OCI-M1 (cell line): ENCODE data around the gene EEF2K.
"Not testable (repeated sequence)": the region's sequence is repeated elsewhere in the genome, so short reads cannot be mapped to it uniquely, and the experiment has no call there.

ENCODE experiments used
- DNase-seq: peaks from one replicate; lab custom pipeline; 2025; lab: John Stamatoyannopoulos, UW

Gene EEF2K

GRCh38 chr16:22296225-22297113, 90.4 kb downstream of the EEF2K start:
- DNase-seq = peak; percentile 59

DNA sequence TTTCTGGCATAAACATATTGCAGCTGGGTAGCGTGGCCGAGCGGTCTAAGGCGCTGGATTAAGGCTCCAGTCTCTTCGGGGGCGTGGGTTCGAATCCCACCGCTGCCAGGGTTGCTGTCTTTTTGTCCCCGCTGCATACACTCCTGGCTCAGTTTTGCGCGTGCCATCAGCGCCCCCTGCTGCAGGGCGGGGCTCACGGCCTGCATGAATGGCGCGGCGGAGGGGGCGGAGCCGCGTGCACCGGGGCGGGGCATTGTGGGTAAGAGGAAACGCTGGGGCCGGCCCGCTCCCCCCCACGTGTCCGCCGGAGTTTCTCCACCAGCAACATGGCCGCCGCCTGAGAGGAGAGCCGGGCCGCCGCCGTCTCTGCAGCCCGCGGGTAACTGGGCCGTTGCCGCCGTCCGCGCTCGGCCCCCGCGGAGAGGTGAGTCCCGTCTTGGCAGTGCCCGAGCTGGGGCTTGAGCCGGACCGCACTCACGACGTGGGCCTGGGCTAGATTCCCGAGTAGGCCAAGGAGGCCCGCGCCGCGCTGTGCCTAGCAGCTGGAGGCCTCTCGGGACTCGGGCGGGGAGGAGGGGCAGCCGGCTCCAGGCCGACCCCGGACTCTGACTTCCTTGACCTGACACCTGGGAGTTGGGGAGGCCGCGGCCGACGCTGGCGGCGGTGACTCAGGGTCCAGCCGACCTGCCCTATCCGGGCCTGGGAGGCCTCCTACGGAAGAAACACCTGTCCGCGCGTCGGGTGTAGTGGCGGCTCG, 91.2 kb downstream of the EEF2K start, which contains the start of gene POLR3E:
POLR3E (plus strand) TSS at position 296 of the 757 bp plus-strand sequence. CDS start 5,560 bp downstream, outside the sequence.
- DNase-seq = peak; percentile 99

GRCh38 chr16:22297871-22298733, 92.0 kb downstream of the EEF2K start:
- peak; percentile 97 for DNase-seq

GRCh38 chr16:22299036-22299435, 93.0 kb downstream of the EEF2K start:
- DNase-seq = no peak

DNA sequence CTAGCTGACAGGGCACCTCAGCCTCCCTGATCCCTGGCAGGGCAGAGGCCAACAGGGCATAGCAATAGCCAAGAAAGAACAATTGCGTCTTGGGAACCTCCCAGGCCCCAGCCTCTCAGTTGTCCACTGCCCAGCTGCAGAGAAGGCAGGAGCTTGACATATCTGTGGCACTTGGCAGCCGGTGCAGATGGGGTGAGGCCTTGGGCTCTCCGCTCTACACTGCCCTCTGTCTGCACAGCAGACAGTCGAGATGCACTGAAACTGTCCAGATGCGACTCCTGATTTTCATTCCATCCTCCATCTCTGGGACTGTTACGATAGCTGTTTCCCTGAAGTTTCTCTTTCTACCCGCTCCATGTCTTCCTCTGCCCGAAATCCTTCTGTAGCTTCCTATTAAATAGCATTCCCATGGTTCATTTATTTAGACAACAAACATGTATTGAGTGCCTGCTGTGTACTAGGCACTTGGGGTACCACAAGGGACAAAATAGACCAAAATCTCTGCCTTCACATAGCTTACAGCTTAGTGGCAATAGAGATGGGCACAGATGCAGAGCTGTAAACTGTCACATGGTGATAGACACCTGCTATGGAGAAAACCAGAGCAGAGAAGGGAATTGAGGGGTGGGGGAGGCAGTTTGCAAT, 94.5 kb downstream of the EEF2K start:
- DNase-seq = peak; percentile 50

GRCh38 chr16:22301423-22301822, 95.3 kb downstream of the EEF2K start:
- not testable (repeated sequence) for DNase-seq

- no peak for DNase-seq
Measured at GRCh38 chr16:22302776-22303363, 96.8 kb downstream of the EEF2K start.

DNA sequence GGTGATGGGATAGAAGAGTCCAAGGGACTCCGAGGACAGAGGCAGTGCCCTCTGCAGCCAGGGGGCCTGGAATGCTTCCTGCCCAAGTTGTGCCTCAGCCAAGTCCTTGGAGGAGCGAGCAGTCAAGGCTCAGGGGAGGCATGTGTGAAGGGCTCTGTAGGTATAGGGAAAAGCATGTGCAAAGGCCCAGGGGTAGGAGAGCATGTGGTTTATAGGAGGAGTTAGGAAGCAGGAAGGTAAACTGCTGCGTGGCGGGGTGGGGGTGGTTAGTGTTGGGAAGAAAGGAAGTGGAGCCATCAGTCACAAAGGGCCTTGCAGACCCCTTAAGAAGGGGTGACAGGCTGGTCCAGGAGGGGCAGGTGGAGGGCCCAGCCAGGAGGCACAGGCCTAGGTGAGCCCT, 98.3 kb downstream of the EEF2K start:
- no peak for DNase-seq

- no peak for DNase-seq
Measured at GRCh38 chr16:22306788-22307187, 100.7 kb downstream of the EEF2K start.

DNA sequence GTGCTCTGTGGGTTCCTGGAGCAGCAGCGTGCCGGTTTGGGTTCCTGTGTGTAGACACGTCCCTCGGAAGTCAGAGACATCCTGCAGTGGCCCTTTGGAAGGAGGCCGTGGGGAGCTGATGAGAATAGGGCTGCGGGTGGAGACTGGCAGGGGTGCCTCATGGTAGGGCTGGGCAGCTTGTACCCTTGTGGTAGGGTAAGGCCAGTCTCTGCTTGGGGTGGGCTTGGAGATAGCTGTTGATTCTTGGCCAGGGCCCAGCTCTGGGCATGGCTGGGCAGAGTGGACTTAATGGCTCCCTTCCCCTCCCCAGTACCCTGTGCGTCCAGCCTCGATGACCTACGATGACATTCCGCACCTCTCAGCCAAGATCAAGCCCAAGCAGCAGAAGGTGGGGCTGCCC, 101.8 kb downstream of the EEF2K start:
- DNase-seq = no peak

DNA sequence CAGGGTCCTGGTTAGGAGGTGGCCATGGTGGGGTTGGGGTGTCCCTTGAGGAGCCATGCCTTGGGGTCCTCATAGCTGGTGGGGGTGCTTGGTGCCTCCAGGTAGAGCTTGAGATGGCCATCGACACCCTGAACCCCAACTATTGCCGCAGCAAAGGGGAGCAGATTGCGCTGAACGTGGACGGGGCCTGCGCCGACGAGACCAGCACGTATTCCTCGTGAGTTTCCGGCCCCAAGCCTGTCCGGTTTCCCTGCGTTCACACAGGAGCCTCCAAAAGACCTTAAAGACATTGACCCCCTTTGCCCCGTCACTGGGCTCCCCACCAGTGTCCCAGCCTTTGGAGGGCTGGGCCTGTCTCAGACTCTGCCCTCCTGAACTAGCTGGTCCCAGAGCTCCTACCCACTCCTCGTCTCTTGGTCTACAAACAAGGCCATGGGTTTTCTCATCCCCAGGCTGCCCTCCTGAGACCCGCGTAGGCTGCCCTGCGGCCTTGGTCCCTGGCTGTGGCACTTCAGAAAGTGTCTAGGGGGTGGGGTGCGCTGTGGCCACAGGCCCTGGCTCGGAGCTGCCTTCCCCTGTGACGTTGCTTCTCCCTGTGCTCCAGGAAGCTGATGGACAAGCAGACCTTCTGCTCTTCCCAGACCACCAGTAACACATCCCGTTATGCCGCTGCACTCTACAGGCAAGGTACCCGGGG, 102.9 kb downstream of the EEF2K start:
- DNase-seq = no peak

DNA sequence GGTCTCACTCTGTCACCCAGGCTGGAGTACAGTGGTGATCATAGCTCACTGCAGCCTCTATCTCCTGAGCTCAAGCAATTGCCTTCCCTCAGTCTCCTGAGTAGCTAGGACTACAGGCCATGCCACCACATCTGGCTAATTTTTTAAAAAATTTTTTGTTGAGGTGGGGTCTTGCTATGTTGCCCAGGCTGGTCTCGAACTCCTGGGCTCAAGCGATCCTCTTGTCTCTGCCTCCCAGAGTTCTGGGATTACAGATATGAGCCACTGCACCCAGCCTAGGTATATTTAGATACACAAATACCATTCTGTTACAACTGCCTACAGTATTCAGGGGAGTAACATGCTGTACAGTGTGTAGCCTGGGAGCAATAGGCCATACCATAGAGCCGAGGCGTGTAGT, 105.4 kb downstream of the EEF2K start:
- no peak for DNase-seq

- no peak for DNase-seq
Measured at GRCh38 chr16:22312897-22313781, 107.1 kb downstream of the EEF2K start.

- no peak for DNase-seq
Measured at GRCh38 chr16:22313876-22314470, 107.9 kb downstream of the EEF2K start.

- no peak for DNase-seq
Measured at GRCh38 chr16:22314661-22315626, 108.9 kb downstream of the EEF2K start.

- no peak for DNase-seq
Measured at GRCh38 chr16:22315979-22316378, 109.9 kb downstream of the EEF2K start.

DNA sequence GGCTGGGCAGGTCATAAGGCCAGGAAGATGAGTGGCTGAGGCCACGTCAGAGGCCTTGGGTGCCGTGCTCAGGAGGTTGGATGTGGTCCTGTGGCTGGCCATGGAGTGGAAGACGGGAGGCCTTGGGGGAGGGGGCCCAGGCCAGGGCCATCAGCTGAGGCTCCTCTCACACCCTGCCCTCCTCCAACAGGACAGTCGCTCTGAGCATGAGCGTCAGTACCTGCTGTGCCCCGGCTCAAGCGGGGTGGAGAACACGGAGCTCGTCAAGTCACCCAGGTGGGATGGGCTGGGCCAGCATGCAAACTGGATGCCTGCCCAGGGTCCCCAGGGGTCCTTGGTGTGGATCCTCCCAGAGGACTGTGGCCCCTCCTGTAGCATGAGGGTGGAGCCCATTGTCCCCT, 110.3 kb downstream of the EEF2K start:
- no peak for DNase-seq

GRCh38 chr16:22317001-22317530, 111.0 kb downstream of the EEF2K start:
- DNase-seq = no peak
